ENCODE data around the gene MIPOL1. TPM values are rescaled to one million over a fixed set of nuclear protein-coding genes. Genes with fewer than 3 reads are reported as not detected.

Gene MIPOL1
- total and polyA plus RNA-seq, 2 experiments from 2014 or later, result 16.6 to 24.8 TPM

GRCh38 chr14:37434867-37435266, 237.1 kb downstream of the MIPOL1 start:
- DNase-seq (ENCODE audit: low spot score) (no peak), ATAC-seq (no peak)
- no peak overlapping the region for H3K27ac Mint-ChIP-seq
- H3K36me3 ChIP-seq (ENCODE audit: insufficient read depth), result no peaks in the 10 kb centered on the region
- peaks cover 16% of the 10 kb centered on the region for H3K36me3 Mint-ChIP-seq (ENCODE audit: low read depth)
- H3K9me2 ChIP-seq (ENCODE audit: insufficient read depth), result no peaks in the 10 kb centered on the region
- H3K4me1 ChIP-seq (ENCODE audit: insufficient read depth), result peaks cover 16% of the 10 kb centered on the region
- H2AFZ ChIP-seq, result no peak overlapping the region
- peaks cover 2% of the 10 kb centered on the region for H3K27me3 Mint-ChIP-seq (ENCODE audit: insufficient read depth, low read depth, poor library complexity)
- H3K4me2 ChIP-seq, result no peak overlapping the region
- peaks cover 5% of the 10 kb centered on the region; the same call in 2 of the 3 replicates for H3K9me3 Mint-ChIP-seq
- no peak overlapping the region for H3K4me3 ChIP-seq
- peaks cover 23% of the 10 kb centered on the region for H3K4me1 Mint-ChIP-seq
- no peak overlapping the region for H3K27ac ChIP-seq (ENCODE audit: low read depth)
- TF ChIP-seq STAT1 (IDR thresholded peaks at IDR 0.05; ENCODE audit: unreplicated experiment), result no peak
- TF ChIP-seq REST (IDR thresholded peaks at IDR 0.05; ENCODE audit: unreplicated experiment), result no peak
- TF ChIP-seq ZNF114 (CRISPR knock-in tag; IDR thresholded peaks at IDR 0.05), result no peak
- TF ChIP-seq JUNB (IDR thresholded peaks at IDR 0.05; ENCODE audit: unreplicated experiment), result no peak
- TF ChIP-seq CTCF (conservative IDR thresholded peaks at IDR 0.05; ENCODE audit: low read depth in 2 of 2), result no peak
- no peak for TF ChIP-seq ETS1 (IDR thresholded peaks at IDR 0.05)
- TF ChIP-seq ZNF331 (CRISPR knock-in tag; IDR thresholded peaks at IDR 0.05; ENCODE audit: low read depth), result no peak
- TF ChIP-seq EZH2 (IDR thresholded peaks at IDR 0.05; ENCODE audit: low read depth, unreplicated experiment), result no peak
- no peak for TF ChIP-seq NANOG (IDR thresholded peaks at IDR 0.05; ENCODE audit: borderline replicate concordance)
- TF ChIP-seq EZH2phosphoT487 (IDR thresholded peaks at IDR 0.05; ENCODE audit: unreplicated experiment), result no peak
- TF ChIP-seq ZNF462 (CRISPR knock-in tag; IDR thresholded peaks at IDR 0.05), result no peak
- H3K27me3 ChIP-seq (ENCODE audit: insufficient read depth), result no peaks in the 10 kb centered on the region
- H3K4me3 Mint-ChIP-seq, result no peak overlapping the region
- no peaks in the 10 kb centered on the region for H4K20me1 ChIP-seq (replicated peaks; ENCODE audit: insufficient read depth)
- no peaks in the 10 kb centered on the region for H3K79me2 ChIP-seq (replicated peaks; ENCODE audit: insufficient read depth)
- H3F3A ChIP-seq (replicated peaks; ENCODE audit: low read depth), result no peaks in the 10 kb centered on the region

Measured in GM23338 (cell line).